IPS-20b (cell line): ENCODE measurements around the gene MYPOP.

Experiments used
- H3K27ac ChIP-seq: one replicate; pipeline ENCODE4 v1.5.1; 2013; ENCODE audit warnings: low read length
- H3K27me3 ChIP-seq: 2 replicates; pipeline ENCODE4 v1.6.1; 2013; ENCODE audit warnings: mild to moderate bottlenecking, low read length, inconsistent platforms; ENCODE audit not compliant: insufficient read depth
- H3K36me3 ChIP-seq: 2 replicates; pipeline ENCODE4 v1.6.1; 2013; ENCODE audit warnings: low read depth, mild to moderate bottlenecking, inconsistent platforms, low read length, moderate library complexity; ENCODE audit not compliant: insufficient read depth
- H3K4me1 ChIP-seq: 2 replicates; pipeline ENCODE4 v1.6.1; 2013; ENCODE audit warnings: mild to moderate bottlenecking, control low read depth, inconsistent platforms, low read length, moderate library complexity; ENCODE audit not compliant: insufficient read depth
- H3K4me3 ChIP-seq: 2 replicates; pipeline ENCODE4 v1.5.1; 2013; ENCODE audit warnings: mild to moderate bottlenecking, low read length, inconsistent platforms
- H3K9ac ChIP-seq: 2 replicates; pipeline ENCODE4 v1.6.1; 2013; ENCODE audit warnings: low read depth, mild to moderate bottlenecking, inconsistent platforms, low read length, moderate library complexity
- H3K9me3 ChIP-seq: 2 replicates; pipeline ENCODE4 v1.6.1; 2013; ENCODE audit warnings: mild to moderate bottlenecking, low read depth, low read length, inconsistent platforms; ENCODE audit not compliant: insufficient read depth

The MYPOP gene

GRCh38 chr19:45901912-45902650 lies at the start of gene MYPOP:
Gene MYPOP, minus strand, starts transcription at chr19:45902613. Its CDS starts 840 bp downstream, at chr19:45901773.
- Histone ChIP-seq H3K4me3 (peak within 1 kb of the TSS; percentile 89), H3K4me1 (peaks cover 3% of the 10 kb centered on the region; the same call in 1 of the 2 replicates), H3K9me3 (no peaks in the 10 kb centered on the region), H3K9ac (peak within 1 kb of the TSS; percentile 76; the same call in 1 of the 2 replicates), H3K27me3 (peaks cover 25% of the 10 kb centered on the region), H3K27ac (peak within 1 kb of the TSS; percentile 86), H3K36me3 (peaks cover 6% of the 10 kb centered on the region)

- H3K36me3 ChIP-seq = peaks cover 3% of the 10 kb centered on the region; the same call in 1 of the 2 replicates
- no peaks in the 10 kb centered on the region for H3K27me3 ChIP-seq
- H3K9ac ChIP-seq = no peak overlapping the region
- H3K9me3 ChIP-seq = no peaks in the 10 kb centered on the region
- H3K27ac ChIP-seq = no peak overlapping the region
- H3K4me1 ChIP-seq = 0 out of 2 replicates have a peak, but pooled peaks cover 6% of the 10 kb centered on the region
- H3K4me3 ChIP-seq = no peak overlapping the region
Observed at GRCh38 chr19:45947926-45948325, 45.5 kb upstream of the MYPOP start.

- no peak overlapping the region for H3K4me3 ChIP-seq
- H3K4me1 ChIP-seq = no peaks in the 10 kb centered on the region
- H3K9me3 ChIP-seq = no peaks in the 10 kb centered on the region
- H3K27ac ChIP-seq = no peak overlapping the region
- H3K9ac ChIP-seq = no peak overlapping the region
- H3K36me3 ChIP-seq = no peaks in the 10 kb centered on the region
- H3K27me3 ChIP-seq = no peaks in the 10 kb centered on the region; the same call in 1 of the 2 replicates
Observed at GRCh38 chr19:45940515-45940805, 38.0 kb upstream of the MYPOP start.

- Histone ChIP-seq H3K4me3 (no peak overlapping the region), H3K9me3 (no peaks in the 10 kb centered on the region), H3K36me3 (no peaks in the 10 kb centered on the region), H3K9ac (no peak overlapping the region), H3K27ac (no peak overlapping the region), H3K4me1 (no peaks in the 10 kb centered on the region), H3K27me3 (no peaks in the 10 kb centered on the region; the same call in 1 of the 2 replicates)
Observed at GRCh38 chr19:45939792-45940514, 37.5 kb upstream of the MYPOP start.

GRCh38 chr19:45938733-45939319 lies 36.4 kb upstream of the MYPOP start:
- Histone ChIP-seq H3K4me3 (no peak overlapping the region), H3K9me3 (no peaks in the 10 kb centered on the region), H3K9ac (no peak overlapping the region), H3K27ac (no peak overlapping the region), H3K36me3 (no peaks in the 10 kb centered on the region), H3K27me3 (no peaks in the 10 kb centered on the region; the same call in 1 of the 2 replicates), H3K4me1 (no peaks in the 10 kb centered on the region)

GRCh38 chr19:45935267-45935666 lies 32.9 kb upstream of the MYPOP start:
- no peaks in the 10 kb centered on the region for H3K4me1 ChIP-seq
- H3K36me3 ChIP-seq = no peaks in the 10 kb centered on the region
- H3K9me3 ChIP-seq = no peaks in the 10 kb centered on the region
- no peak overlapping the region for H3K4me3 ChIP-seq
- H3K27me3 ChIP-seq = peaks cover 5% of the 10 kb centered on the region
- no peak overlapping the region for H3K9ac ChIP-seq
- no peak overlapping the region for H3K27ac ChIP-seq

- no peak overlapping the region for H3K9ac ChIP-seq
- H3K27ac ChIP-seq = no peak overlapping the region
- H3K27me3 ChIP-seq = peaks cover 11% of the 10 kb centered on the region
- no peak overlapping the region for H3K4me3 ChIP-seq
- no peaks in the 10 kb centered on the region for H3K36me3 ChIP-seq
- H3K9me3 ChIP-seq = no peaks in the 10 kb centered on the region
- no peaks in the 10 kb centered on the region for H3K4me1 ChIP-seq
Observed at GRCh38 chr19:45934551-45935230, 32.3 kb upstream of the MYPOP start.

GRCh38 chr19:45933759-45934158 lies 31.3 kb upstream of the MYPOP start:
- no peaks in the 10 kb centered on the region for H3K4me1 ChIP-seq
- H3K4me3 ChIP-seq = no peak overlapping the region
- no peak overlapping the region for H3K9ac ChIP-seq
- H3K27ac ChIP-seq = no peak overlapping the region
- H3K27me3 ChIP-seq = peaks cover 20% of the 10 kb centered on the region
- H3K36me3 ChIP-seq = no peaks in the 10 kb centered on the region
- no peaks in the 10 kb centered on the region for H3K9me3 ChIP-seq

- peaks cover 30% of the 10 kb centered on the region for H3K27me3 ChIP-seq
- no peak overlapping the region for H3K9ac ChIP-seq
- H3K9me3 ChIP-seq = no peaks in the 10 kb centered on the region
- H3K36me3 ChIP-seq = no peaks in the 10 kb centered on the region
- H3K4me1 ChIP-seq = no peaks in the 10 kb centered on the region
- no peak overlapping the region for H3K4me3 ChIP-seq
- no peak overlapping the region for H3K27ac ChIP-seq
Observed at GRCh38 chr19:45931055-45931454, 28.6 kb upstream of the MYPOP start.

GRCh38 chr19:45929247-45929646 lies 26.8 kb upstream of the MYPOP start:
- Histone ChIP-seq H3K36me3 (no peaks in the 10 kb centered on the region), H3K27ac (no peak overlapping the region), H3K4me1 (no peaks in the 10 kb centered on the region), H3K9ac (no peak overlapping the region), H3K9me3 (no peaks in the 10 kb centered on the region), H3K4me3 (no peak overlapping the region), H3K27me3 (peaks cover 30% of the 10 kb centered on the region)

- Histone ChIP-seq H3K4me1 (no peaks in the 10 kb centered on the region), H3K9me3 (no peaks in the 10 kb centered on the region), H3K27me3 (peaks cover 30% of the 10 kb centered on the region), H3K9ac (peak overlapping the region; percentile 67; the same call in 1 of the 2 replicates), H3K4me3 (peak overlapping the region; percentile 61), H3K27ac (no peak overlapping the region), H3K36me3 (no peaks in the 10 kb centered on the region)
Observed at GRCh38 chr19:45927565-45928261, 25.3 kb upstream of the MYPOP start.
